ENCODE data around the gene CCDC178.
"Not testable (repeated sequence)": the region's sequence is repeated elsewhere in the genome, so short reads cannot be mapped to it uniquely, and the experiment has no call there.

CCDC178 gene

GRCh38 chr18:33432857-33433256 is 7.7 kb downstream of the CCDC178 start:
- H3K9me3 ChIP-seq (ENCODE audit: control insufficient read depth in 1 of 2, low read length in 2 of 2) = no peaks in the 10 kb centered on the region
- H3K4me3 ChIP-seq (ENCODE audit: low read depth in 1 of 2, low read length in 2 of 2) = no peak overlapping the region
- no peaks in the 10 kb centered on the region for H3K36me3 ChIP-seq (ENCODE audit: control insufficient read depth in 1 of 2, insufficient read depth in 2 of 2, low read length in 2 of 2)
- H3K4me1 ChIP-seq (ENCODE audit: control insufficient read depth in 1 of 2, insufficient read depth in 2 of 2, low read length in 2 of 2) = no peaks in the 10 kb centered on the region
- no peak overlapping the region for H3K27ac ChIP-seq (ENCODE audit: low read length)
- no peaks in the 10 kb centered on the region for H3K27me3 ChIP-seq (ENCODE audit: low read depth, low read length)

- H3K27me3 ChIP-seq (ENCODE audit: low read depth, low read length) = no peaks in the 10 kb centered on the region
- H3K4me3 ChIP-seq (ENCODE audit: low read depth in 1 of 2, low read length in 2 of 2) = no peak overlapping the region
- H3K9me3 ChIP-seq (ENCODE audit: control insufficient read depth in 1 of 2, low read length in 2 of 2) = no peaks in the 10 kb centered on the region
Measured at GRCh38 chr18:33427549-33427948, 13.0 kb downstream of the CCDC178 start.

GRCh38 chr18:33424266-33424946 is 16.1 kb downstream of the CCDC178 start:
- no peaks in the 10 kb centered on the region for H3K36me3 ChIP-seq (ENCODE audit: control insufficient read depth in 1 of 2, insufficient read depth in 2 of 2, low read length in 2 of 2)
- H3K27ac ChIP-seq (ENCODE audit: low read length) = no peak overlapping the region
- H3K27me3 ChIP-seq (ENCODE audit: low read depth, low read length) = no peaks in the 10 kb centered on the region
- no peak overlapping the region for H3K4me3 ChIP-seq (ENCODE audit: low read depth in 1 of 2, low read length in 2 of 2)
- no peaks in the 10 kb centered on the region for H3K9me3 ChIP-seq (ENCODE audit: control insufficient read depth in 1 of 2, low read length in 2 of 2)
- H3K4me1 ChIP-seq (ENCODE audit: control insufficient read depth in 1 of 2, insufficient read depth in 2 of 2, low read length in 2 of 2) = no peaks in the 10 kb centered on the region

More at GRCh38 chr18:33427549-33427948, 13.0 kb downstream of the CCDC178 start:
- Histone ChIP-seq H3K4me1 (ENCODE audit: control insufficient read depth in 1 of 2, insufficient read depth in 2 of 2, low read length in 2 of 2) (no peaks in the 10 kb centered on the region), H3K36me3 (ENCODE audit: control insufficient read depth in 1 of 2, insufficient read depth in 2 of 2, low read length in 2 of 2) (no peaks in the 10 kb centered on the region), H3K27ac (ENCODE audit: low read length) (no peak overlapping the region)

- no peak overlapping the region for H3K4me3 ChIP-seq (ENCODE audit: low read depth in 1 of 2, low read length in 2 of 2)
- H3K4me1 ChIP-seq (ENCODE audit: control insufficient read depth in 1 of 2, insufficient read depth in 2 of 2, low read length in 2 of 2) = no peaks in the 10 kb centered on the region
- H3K36me3 ChIP-seq (ENCODE audit: control insufficient read depth in 1 of 2, insufficient read depth in 2 of 2, low read length in 2 of 2) = no peaks in the 10 kb centered on the region
- H3K27ac ChIP-seq (ENCODE audit: low read length) = no peak overlapping the region
- no peaks in the 10 kb centered on the region for H3K27me3 ChIP-seq (ENCODE audit: low read depth, low read length)
- no peaks in the 10 kb centered on the region for H3K9me3 ChIP-seq (ENCODE audit: control insufficient read depth in 1 of 2, low read length in 2 of 2)
Measured at GRCh38 chr18:33421225-33421624, 19.3 kb downstream of the CCDC178 start.

GRCh38 chr18:33404244-33404873 is 36.2 kb downstream of the CCDC178 start:
- Histone ChIP-seq H3K36me3 (ENCODE audit: control insufficient read depth in 1 of 2, insufficient read depth in 2 of 2, low read length in 2 of 2) (no peaks in the 10 kb centered on the region), H3K4me1 (ENCODE audit: control insufficient read depth in 1 of 2, insufficient read depth in 2 of 2, low read length in 2 of 2) (no peaks in the 10 kb centered on the region), H3K9me3 (ENCODE audit: control insufficient read depth in 1 of 2, low read length in 2 of 2) (no peaks in the 10 kb centered on the region), H3K27ac (ENCODE audit: low read length) (no peak overlapping the region), H3K27me3 (ENCODE audit: low read depth, low read length) (no peaks in the 10 kb centered on the region), H3K4me3 (ENCODE audit: low read depth in 1 of 2, low read length in 2 of 2) (no peak overlapping the region)

GRCh38 chr18:33398939-33399338 is 41.6 kb downstream of the CCDC178 start:
- H3K4me1 ChIP-seq (ENCODE audit: control insufficient read depth in 1 of 2, insufficient read depth in 2 of 2, low read length in 2 of 2); H3K27me3 ChIP-seq (ENCODE audit: low read depth, low read length); H3K4me3 ChIP-seq (ENCODE audit: low read depth in 1 of 2, low read length in 2 of 2); H3K27ac ChIP-seq (ENCODE audit: low read length); H3K36me3 ChIP-seq (ENCODE audit: control insufficient read depth in 1 of 2, insufficient read depth in 2 of 2, low read length in 2 of 2); H3K9me3 ChIP-seq (ENCODE audit: control insufficient read depth in 1 of 2, low read length in 2 of 2): not testable (repeated sequence)

- no peaks in the 10 kb centered on the region for H3K27me3 ChIP-seq (ENCODE audit: low read depth, low read length)
Measured at GRCh38 chr18:33375829-33376228, 64.7 kb downstream of the CCDC178 start.

GRCh38 chr18:33372442-33372841 is 68.1 kb downstream of the CCDC178 start:
- no peaks in the 10 kb centered on the region for H3K4me1 ChIP-seq (ENCODE audit: control insufficient read depth in 1 of 2, insufficient read depth in 2 of 2, low read length in 2 of 2)
- no peak overlapping the region for H3K4me3 ChIP-seq (ENCODE audit: low read depth in 1 of 2, low read length in 2 of 2)
- no peaks in the 10 kb centered on the region for H3K36me3 ChIP-seq (ENCODE audit: control insufficient read depth in 1 of 2, insufficient read depth in 2 of 2, low read length in 2 of 2)
- no peak overlapping the region for H3K27ac ChIP-seq (ENCODE audit: low read length)
- no peaks in the 10 kb centered on the region for H3K9me3 ChIP-seq (ENCODE audit: control insufficient read depth in 1 of 2, low read length in 2 of 2)
- no peaks in the 10 kb centered on the region for H3K27me3 ChIP-seq (ENCODE audit: low read depth, low read length)

More at GRCh38 chr18:33375829-33376228, 64.7 kb downstream of the CCDC178 start:
- H3K4me1 ChIP-seq (ENCODE audit: control insufficient read depth in 1 of 2, insufficient read depth in 2 of 2, low read length in 2 of 2) = no peaks in the 10 kb centered on the region
- no peak overlapping the region for H3K27ac ChIP-seq (ENCODE audit: low read length)
- H3K9me3 ChIP-seq (ENCODE audit: control insufficient read depth in 1 of 2, low read length in 2 of 2) = no peaks in the 10 kb centered on the region
- no peaks in the 10 kb centered on the region for H3K36me3 ChIP-seq (ENCODE audit: control insufficient read depth in 1 of 2, insufficient read depth in 2 of 2, low read length in 2 of 2)
- H3K4me3 ChIP-seq (ENCODE audit: low read depth in 1 of 2, low read length in 2 of 2) = no peak overlapping the region

GRCh38 chr18:33369711-33370449 is 70.6 kb downstream of the CCDC178 start:
- H3K4me3 ChIP-seq (ENCODE audit: low read depth in 1 of 2, low read length in 2 of 2) = no peak overlapping the region
- H3K4me1 ChIP-seq (ENCODE audit: control insufficient read depth in 1 of 2, insufficient read depth in 2 of 2, low read length in 2 of 2) = no peaks in the 10 kb centered on the region
- H3K27ac ChIP-seq (ENCODE audit: low read length) = no peak overlapping the region
- H3K27me3 ChIP-seq (ENCODE audit: low read depth, low read length) = no peaks in the 10 kb centered on the region
- H3K9me3 ChIP-seq (ENCODE audit: control insufficient read depth in 1 of 2, low read length in 2 of 2) = no peaks in the 10 kb centered on the region
- H3K36me3 ChIP-seq (ENCODE audit: control insufficient read depth in 1 of 2, insufficient read depth in 2 of 2, low read length in 2 of 2) = no peaks in the 10 kb centered on the region

- no peaks in the 10 kb centered on the region for H3K27me3 ChIP-seq (ENCODE audit: low read depth, low read length)
- no peak overlapping the region for H3K4me3 ChIP-seq (ENCODE audit: low read depth in 1 of 2, low read length in 2 of 2)
- no peaks in the 10 kb centered on the region for H3K36me3 ChIP-seq (ENCODE audit: control insufficient read depth in 1 of 2, insufficient read depth in 2 of 2, low read length in 2 of 2)
- H3K27ac ChIP-seq (ENCODE audit: low read length) = no peak overlapping the region
- H3K4me1 ChIP-seq (ENCODE audit: control insufficient read depth in 1 of 2, insufficient read depth in 2 of 2, low read length in 2 of 2) = no peaks in the 10 kb centered on the region
- peaks cover 0 to 2% of the 10 kb centered on the region in 2 donors for H3K9me3 ChIP-seq (ENCODE audit: control insufficient read depth in 1 of 2, low read length in 2 of 2)
Measured at GRCh38 chr18:33356735-33357134, 83.8 kb downstream of the CCDC178 start.

- no peak overlapping the region for H3K27ac ChIP-seq (ENCODE audit: low read length)
- H3K4me3 ChIP-seq (ENCODE audit: low read depth in 1 of 2, low read length in 2 of 2) = no peak overlapping the region
- no peaks in the 10 kb centered on the region for H3K36me3 ChIP-seq (ENCODE audit: control insufficient read depth in 1 of 2, insufficient read depth in 2 of 2, low read length in 2 of 2)
- peaks cover 0 to 2% of the 10 kb centered on the region in 2 donors for H3K9me3 ChIP-seq (ENCODE audit: control insufficient read depth in 1 of 2, low read length in 2 of 2)
- H3K4me1 ChIP-seq (ENCODE audit: control insufficient read depth in 1 of 2, insufficient read depth in 2 of 2, low read length in 2 of 2) = no peaks in the 10 kb centered on the region
- no peaks in the 10 kb centered on the region for H3K27me3 ChIP-seq (ENCODE audit: low read depth, low read length)
Measured at GRCh38 chr18:33355756-33356155, 84.8 kb downstream of the CCDC178 start.
